ENCODE results near the gene C2CD2L.
A peak's percentile ranks its signal among the peaks of the same experiment; 100 is the strongest.

The C2CD2L gene

DNA sequence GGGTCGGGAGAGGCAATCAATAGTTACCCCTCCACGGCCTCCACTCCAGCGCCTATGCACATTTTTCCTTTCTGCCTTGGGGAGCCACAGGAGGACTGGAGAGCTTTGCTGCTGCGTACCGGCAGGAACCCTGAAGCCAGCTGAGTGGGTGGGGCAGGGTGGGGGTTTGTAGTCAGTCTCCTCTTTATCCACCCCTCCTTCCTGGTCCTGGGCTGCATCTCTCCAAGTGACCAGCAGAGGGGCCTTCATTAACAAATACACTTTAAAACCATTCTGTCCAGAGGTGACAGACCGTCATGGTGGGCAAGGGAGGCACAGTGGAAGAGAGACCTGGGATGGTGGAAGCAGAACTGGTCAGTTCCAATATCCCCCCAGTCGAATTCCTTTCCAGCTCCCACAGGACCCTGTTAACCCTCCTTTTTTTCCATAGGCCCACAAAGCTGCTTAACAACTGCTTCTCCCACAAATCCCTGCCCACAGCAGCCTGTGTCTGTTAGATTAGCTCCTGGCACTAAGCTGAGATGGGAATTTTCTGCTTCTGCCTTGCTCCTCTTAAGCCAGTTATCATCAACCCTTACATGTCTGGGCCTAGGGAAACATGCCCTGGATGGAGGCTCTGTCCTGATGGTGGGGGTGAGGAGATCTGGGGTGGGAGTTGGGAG is 37.8 kb downstream of the C2CD2L start:
- DNase-seq, result peak; percentile 80
- TF ChIP-seq GATA1 (IDR thresholded peaks at IDR 0.05; ENCODE audit: low read depth, low read length) (no peak), POLR2A (IDR thresholded peaks at IDR 0.05; ENCODE audit: low read length) (no peak)

DNA sequence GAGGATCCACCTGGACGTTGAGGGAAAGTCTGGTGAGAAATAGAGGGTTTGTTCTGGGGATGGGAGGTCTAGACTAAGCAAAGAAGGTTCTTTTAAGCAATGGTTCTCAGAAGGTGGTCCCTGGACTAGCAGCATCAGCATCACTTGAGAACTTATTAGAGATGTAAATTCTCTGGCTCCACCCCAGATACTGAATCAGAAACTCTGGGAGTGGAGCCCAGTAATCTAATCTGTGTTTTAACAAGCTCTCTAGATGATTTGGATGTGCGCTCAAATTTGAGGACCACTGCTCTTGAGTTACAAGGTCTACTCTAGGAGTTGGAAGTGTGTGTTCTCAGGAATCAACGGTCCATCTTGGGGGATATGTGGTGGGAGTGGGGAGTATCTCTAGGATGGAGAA is 38.4 kb downstream of the C2CD2L start:
- no peak for DNase-seq
- no peak for TF ChIP-seq GATA1 (IDR thresholded peaks at IDR 0.05; ENCODE audit: low read depth, low read length)
- no peak for TF ChIP-seq POLR2A (IDR thresholded peaks at IDR 0.05; ENCODE audit: low read length)

DNA sequence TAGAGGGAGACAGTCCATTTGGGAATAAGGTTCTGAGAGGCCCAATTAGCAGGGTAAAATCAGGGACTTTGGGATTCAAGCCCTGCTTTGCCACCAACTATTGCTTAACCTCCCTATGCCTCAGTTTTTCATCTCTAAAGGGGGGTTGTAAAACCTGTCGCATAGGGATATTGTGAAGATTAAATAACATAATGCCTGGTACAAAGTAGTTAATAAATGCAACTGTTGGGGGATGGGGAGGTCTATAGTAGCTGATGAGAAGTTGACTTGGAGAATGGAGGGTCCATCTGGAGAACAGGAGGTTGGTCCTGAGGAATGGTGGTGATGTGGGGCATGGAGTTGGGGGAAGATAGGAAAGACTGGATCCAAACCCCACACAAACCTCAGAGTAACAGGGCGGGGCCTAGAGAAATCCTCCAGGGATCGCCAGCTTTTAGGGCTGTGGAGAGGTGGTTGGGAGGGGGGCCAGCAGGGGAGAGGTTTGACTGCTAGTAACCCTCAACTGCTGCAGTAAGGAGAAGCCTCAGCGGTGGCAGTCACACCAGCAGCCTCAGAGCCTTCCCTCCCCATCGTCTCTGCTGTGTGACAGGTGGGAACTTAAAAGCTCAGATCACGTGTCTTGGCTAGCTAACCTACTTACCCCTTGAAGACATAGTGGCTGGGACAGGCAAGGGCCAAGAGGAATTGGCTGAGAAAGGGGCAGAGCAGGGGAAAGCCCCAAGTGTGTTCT is 40.6 kb downstream of the C2CD2L start:
- TF ChIP-seq POLR2A (IDR thresholded peaks at IDR 0.05; ENCODE audit: low read length), result no peak
- no peak for TF ChIP-seq GATA1 (IDR thresholded peaks at IDR 0.05; ENCODE audit: low read depth, low read length)
- no peak for DNase-seq

DNA sequence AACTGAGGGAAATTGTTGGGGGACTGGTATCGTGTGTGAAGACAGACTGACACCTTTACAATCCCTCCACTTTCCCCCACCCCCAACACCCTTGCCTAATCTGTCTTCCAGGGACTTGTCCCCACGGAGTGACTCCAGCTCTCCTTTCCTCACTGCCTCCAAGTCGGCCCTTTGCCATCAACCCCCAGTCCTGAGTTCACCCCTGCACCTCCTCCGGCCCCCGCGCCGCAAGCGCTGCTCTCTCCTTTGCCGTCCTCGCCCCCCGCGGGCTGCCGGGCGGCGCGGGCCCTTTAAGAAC is 41.5 kb downstream of the C2CD2L start:
- no peak for DNase-seq
- TF ChIP-seq GATA1 (IDR thresholded peaks at IDR 0.05; ENCODE audit: low read depth, low read length) (no peak), POLR2A (IDR thresholded peaks at IDR 0.05; ENCODE audit: low read length) (no peak)

DNA sequence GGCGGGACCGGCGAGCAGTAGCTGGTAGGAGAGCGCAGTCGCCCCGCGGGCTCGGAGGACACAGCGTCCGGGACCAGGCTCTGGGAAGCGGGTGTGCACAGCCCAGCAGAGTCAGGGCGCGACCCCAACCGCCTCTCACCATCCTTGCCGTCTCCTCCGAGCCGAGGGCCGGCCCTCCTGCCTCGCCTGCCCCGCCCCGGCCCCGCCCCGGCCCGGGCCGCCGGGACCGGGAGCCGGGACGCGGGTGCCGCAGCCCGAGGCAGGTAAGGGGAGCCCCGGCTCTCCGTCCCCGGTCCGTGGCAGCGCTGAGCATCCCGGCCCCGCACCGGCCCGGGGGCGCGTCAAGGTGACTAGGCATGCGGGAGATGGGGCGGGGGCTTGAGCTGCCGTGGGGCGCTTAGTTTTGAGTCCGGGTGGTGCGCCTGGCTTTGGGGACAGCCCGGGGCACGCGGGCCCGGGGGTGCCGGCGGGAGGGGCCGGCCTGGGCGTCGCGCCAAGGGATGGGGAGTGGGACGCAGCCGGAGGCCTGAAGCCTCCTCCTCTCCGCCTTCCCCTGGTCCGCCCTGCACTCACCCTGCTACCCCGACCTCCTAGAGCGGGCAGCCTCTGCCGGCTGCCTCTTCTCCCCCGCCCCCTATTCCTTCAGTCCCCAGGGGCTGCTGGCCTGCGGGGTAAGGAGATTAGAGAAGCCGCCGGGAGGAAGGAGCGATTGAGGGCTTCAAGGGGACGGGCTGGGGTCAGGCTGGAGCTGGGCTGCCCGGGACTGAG is 42.1 kb downstream of the C2CD2L start, which contains the start of gene ABCG4:
ABCG4 (plus strand) TSS at position 35 of the 768 bp plus-strand sequence. CDS start 914 bp downstream, outside the sequence.
- TF ChIP-seq GATA1 (IDR thresholded peaks at IDR 0.05; ENCODE audit: low read depth, low read length) (no peak), POLR2A (IDR thresholded peaks at IDR 0.05; ENCODE audit: low read length) (no peak)
- DNase-seq, result no peak

DNA sequence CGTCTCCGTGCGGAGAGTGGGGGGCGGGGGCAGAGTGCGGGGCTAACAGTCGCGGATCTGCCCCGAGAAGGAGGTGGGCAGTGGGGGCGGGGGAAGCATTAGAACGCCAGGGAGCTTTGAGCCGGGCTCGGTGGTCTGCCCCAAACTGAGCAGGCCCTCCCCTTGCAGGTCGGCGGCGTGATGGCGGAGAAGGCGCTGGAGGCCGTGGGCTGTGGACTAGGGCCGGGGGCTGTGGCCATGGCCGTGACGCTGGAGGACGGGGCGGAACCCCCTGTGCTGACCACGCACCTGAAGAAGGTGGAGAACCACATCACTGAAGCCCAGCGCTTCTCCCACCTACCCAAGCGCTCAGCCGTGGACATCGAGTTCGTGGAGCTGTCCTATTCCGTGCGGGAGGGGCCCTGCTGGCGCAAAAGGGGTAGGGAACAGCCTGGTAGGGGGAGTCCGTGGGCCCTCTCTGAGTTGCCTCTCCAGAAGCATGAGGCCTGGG is 42.7 kb downstream of the C2CD2L start:
- TF ChIP-seq GATA1 (IDR thresholded peaks at IDR 0.05; ENCODE audit: low read depth, low read length), result no peak
- no peak for TF ChIP-seq POLR2A (IDR thresholded peaks at IDR 0.05; ENCODE audit: low read length)
- no peak for DNase-seq

DNA sequence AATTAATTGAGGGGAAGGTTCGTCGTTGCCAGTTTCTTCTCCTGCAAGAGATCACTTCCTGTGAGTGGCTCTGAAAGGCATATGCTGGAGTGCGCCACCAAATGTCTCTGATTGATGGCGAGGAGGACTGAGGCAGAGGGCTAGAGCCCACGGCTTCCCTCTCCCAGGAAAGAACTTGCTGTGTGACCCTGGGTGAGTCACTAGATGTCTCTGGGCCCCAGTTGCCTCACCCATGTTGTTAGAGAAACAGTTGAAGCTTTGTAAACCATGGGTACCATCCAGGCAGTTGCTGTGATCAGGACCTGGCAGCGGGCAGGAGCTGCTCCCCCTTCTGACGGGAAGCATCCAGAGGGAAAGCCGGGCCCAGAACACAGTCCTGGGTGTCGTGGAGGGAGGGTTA is 44.9 kb downstream of the C2CD2L start:
- DNase-seq, result no peak
- TF ChIP-seq GATA1 (IDR thresholded peaks at IDR 0.05; ENCODE audit: low read depth, low read length), result no peak

DNA sequence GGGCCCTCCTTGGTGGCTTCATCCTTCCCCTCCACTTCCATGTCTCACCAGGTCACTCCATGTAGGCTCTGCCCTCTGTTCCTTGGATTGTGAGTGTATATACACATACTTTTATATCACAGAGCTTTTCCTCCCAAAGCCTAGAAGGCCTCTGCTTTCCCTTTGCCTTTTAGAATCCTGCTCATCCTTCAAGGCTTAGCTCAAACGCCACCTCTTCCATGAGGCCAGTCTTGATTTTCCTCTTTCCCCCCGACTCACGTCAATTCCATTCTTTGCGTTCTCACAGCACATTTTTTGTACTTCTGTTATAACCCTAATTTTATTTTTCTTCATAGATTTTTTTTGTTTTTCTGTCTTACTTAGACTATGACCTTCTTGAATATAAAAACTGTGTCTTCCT is 45.5 kb downstream of the C2CD2L start:
- TF ChIP-seq POLR2A (IDR thresholded peaks at IDR 0.05; ENCODE audit: low read length) (no peak), GATA1 (IDR thresholded peaks at IDR 0.05; ENCODE audit: low read depth, low read length) (no peak)
- DNase-seq, result no peak

DNA sequence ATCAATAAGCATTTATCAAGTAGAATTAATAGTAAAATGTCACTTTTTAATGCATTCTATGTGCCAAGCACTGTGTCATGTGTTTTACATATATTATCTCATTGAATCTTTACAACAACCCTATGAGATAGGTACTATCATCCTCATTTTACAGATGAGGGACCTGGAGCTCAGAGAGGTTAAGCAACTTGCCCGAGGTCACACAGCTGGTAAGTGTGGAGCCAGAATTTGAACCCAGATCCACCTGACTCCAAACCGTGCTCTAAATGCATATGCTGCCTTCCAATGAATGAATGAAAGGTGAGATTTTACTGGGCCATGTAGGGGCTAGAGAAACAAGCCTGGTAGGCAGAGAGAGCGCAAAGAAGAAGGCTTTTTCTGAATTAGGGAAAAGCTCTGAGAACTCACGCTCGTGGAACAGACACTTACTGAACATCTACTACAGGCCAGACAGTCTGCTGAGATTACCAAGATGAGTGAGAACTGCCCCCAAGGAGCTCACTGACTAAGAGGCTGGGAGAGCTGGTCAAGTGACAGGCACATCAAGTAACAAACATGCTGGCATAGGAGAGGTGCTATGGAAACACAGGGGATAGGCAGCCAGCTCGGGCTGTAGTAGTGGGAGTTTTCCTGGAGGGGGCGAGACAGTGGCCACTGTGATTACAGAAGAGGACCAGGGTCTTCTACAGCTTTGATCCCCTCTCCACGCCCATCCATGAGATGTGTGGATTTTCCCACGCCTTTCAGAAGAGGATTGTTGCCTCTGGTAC is 46.1 kb downstream of the C2CD2L start:
- TF ChIP-seq GATA1 (IDR thresholded peaks at IDR 0.05; ENCODE audit: low read depth, low read length), result no peak
- no peak for TF ChIP-seq POLR2A (IDR thresholded peaks at IDR 0.05; ENCODE audit: low read length)
- no peak for DNase-seq

DNA sequence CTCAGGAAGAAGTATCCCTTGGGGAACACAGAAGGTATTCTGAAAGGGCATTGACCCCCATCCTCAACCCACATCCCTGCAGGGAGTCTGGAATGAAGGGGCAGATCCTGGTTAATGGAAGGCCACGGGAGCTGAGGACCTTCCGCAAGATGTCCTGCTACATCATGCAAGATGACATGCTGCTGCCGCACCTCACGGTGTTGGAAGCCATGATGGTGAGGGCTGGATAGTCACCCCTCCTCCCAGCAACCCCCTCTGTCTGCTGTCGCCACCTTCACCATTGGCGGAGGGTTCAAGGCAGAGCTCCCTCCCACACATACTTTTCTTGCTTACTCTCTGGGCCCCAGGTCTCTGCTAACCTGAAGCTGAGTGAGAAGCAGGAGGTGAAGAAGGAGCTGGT is 47.0 kb downstream of the C2CD2L start:
- DNase-seq, result no peak
- no peak for TF ChIP-seq GATA1 (IDR thresholded peaks at IDR 0.05; ENCODE audit: low read depth, low read length)

DNA sequence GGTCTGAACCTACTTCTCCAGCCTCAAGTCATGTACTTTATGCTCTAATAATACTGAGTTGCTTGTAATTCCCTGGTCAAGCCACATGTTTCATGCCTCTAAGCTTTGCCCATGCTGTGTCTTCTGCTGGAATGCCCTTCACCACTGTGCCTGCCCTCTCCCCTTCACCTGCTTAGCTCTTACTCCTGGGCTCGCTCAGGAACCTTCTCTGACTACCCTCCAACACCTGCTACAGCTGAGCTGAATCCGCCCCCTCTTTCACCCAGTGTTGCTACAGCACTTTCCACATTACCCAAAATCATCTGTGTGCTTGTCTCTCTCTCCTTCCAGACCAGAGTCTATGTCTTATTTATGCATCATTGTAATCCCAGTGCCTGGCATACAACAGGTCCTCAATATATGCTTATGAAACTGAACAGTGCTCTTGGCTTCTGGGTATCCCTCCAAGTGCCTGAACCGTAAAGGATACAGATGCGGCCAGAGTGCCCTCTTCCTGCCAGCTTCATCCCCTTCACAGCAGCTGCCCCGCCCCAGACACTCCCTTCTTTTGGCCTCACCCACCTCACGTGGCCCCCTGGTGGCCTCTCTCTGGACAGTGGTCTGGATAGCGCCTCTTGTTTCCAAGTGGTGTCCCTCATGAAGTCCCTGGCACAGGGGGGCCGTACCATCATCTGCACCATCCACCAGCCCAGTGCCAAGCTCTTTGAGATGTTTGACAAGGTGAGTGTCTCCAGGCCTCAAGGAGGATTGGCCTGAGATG is 48.8 kb downstream of the C2CD2L start:
- TF ChIP-seq POLR2A (IDR thresholded peaks at IDR 0.05; ENCODE audit: low read length), result no peak
- TF ChIP-seq GATA1 (IDR thresholded peaks at IDR 0.05; ENCODE audit: low read depth, low read length), result no peak
- peak; percentile 47 to 52 for DNase-seq

DNA sequence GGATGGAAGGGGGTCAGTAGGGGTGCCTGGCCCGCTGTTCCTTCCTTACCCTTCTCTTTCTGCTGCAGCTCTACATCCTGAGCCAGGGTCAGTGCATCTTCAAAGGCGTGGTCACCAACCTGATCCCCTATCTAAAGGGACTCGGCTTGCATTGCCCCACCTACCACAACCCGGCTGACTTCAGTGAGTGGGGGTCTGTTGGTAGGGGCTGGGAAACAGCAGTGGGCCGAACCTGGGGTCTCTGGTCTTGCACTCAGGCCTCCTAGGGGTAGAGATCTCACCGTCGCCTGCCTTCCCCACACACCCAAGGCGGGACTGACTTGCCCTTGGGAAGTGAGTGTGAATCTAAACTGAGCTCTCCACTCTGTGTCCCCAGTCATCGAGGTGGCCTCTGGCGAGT is 49.4 kb downstream of the C2CD2L start:
- TF ChIP-seq POLR2A (IDR thresholded peaks at IDR 0.05; ENCODE audit: low read length) (no peak), GATA1 (IDR thresholded peaks at IDR 0.05; ENCODE audit: low read depth, low read length) (no peak)
- DNase-seq, result no peak

DNA sequence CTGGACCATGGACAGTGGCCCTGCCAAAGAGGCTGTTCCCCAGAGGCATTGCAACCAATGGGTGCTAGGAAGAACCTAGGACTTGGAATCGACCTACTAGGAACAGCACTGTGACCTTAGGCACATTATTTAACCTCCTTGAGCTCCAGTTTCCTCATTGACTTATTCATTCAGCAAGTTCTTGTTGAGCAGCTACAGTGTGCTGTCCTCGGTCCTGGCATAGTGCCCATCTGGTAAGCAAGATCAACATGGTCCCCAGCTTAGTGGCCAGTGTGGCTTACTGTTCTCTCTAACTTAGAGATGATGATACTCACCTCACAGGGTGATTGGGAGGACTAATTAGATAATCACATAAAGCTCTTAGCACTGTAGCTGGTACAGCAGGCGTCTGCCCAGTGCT is 49.9 kb downstream of the C2CD2L start:
- DNase-seq, result peak; percentile 29 to 51
- TF ChIP-seq GATA1 (IDR thresholded peaks at IDR 0.05; ENCODE audit: low read depth, low read length) (no peak), POLR2A (IDR thresholded peaks at IDR 0.05; ENCODE audit: low read length) (no peak)

Measured in erythroblast (primary cell).